GM23338 (cell line): ENCODE measurements around the gene BNIP5.

Experiments
- CREB1 ChIP-seq: fragments of 250-450 bp; sonication (Bioruptor Pico); IDR thresholded peaks from 2 replicates; pipeline ENCODE4 v1.5.0; 2020; ENCODE audit warnings: low read depth, mild to moderate bottlenecking, moderate library complexity
- CTCF ChIP-seq, 2 experiments: fragments of 200-600 bp in 1 of 2; sonication (generic) in 1 of 2; conservative IDR thresholded peaks; 2 replicates each; pipeline versions ENCODE4 v1.5.1 to v1.6.1; 2016 to 2017; ENCODE audit warnings: antibody characterized with exemption in 2 of 2, low read depth in 2 of 2, mild to moderate bottlenecking in 2 of 2, moderate library complexity in 1 of 2
- ETS1 ChIP-seq: IDR thresholded peaks from 2 replicates; pipeline ENCODE4 v1.6.1; 2016; ENCODE audit warnings: antibody characterized with exemption
- EZH2 ChIP-seq: fragments of 200-600 bp; sonication (generic); IDR thresholded peaks from one replicate; pipeline ENCODE4 v1.8.0; 2017; ENCODE audit warnings: antibody characterized with exemption, mild to moderate bottlenecking, low read depth; ENCODE audit not compliant: unreplicated experiment
- EZH2phosphoT487 ChIP-seq: fragments of 200-600 bp; sonication (generic); IDR thresholded peaks from one replicate; pipeline ENCODE4 v1.8.1; 2018; ENCODE audit warnings: antibody characterized with exemption; ENCODE audit not compliant: unreplicated experiment
- JUNB ChIP-seq: IDR thresholded peaks from one replicate; pipeline ENCODE4 v1.6.1; 2016; ENCODE audit warnings: antibody characterized with exemption; ENCODE audit not compliant: unreplicated experiment
- POLR2AphosphoS5 ChIP-seq: IDR thresholded peaks from 2 replicates; pipeline ENCODE4 v1.6.1; 2016; ENCODE audit warnings: antibody characterized with exemption, low read depth
- REST ChIP-seq: IDR thresholded peaks from one replicate; pipeline ENCODE4 v1.6.1; 2018; ENCODE audit warnings: antibody characterized with exemption; ENCODE audit not compliant: unreplicated experiment
- STAT1 ChIP-seq: IDR thresholded peaks from one replicate; pipeline ENCODE4 v1.6.1; 2016; ENCODE audit warnings: antibody characterized with exemption; ENCODE audit not compliant: unreplicated experiment
- ZNF331 ChIP-seq: fragments of 250-450 bp; sonication (Bioruptor Pico); IDR thresholded peaks from 2 replicates; pipeline ENCODE4 v1.5.0; 2020; ENCODE audit warnings: low read depth, mild to moderate bottlenecking, moderate library complexity

- TF ChIP-seq CREB1 (CRISPR knock-in tag) (no peak), POLR2AphosphoS5 (no peak), EZH2 (no peak), EZH2phosphoT487 (no peak), CTCF (conservative IDR thresholded peaks at IDR 0.05; ENCODE audit: low read depth in 2 of 2) (no peak), JUNB (no peak), ETS1 (no peak), REST (no peak), ZNF331 (CRISPR knock-in tag) (no peak), STAT1 (no peak)
These were observed 40.1 kb upstream of the BNIP5 start for GRCh38 chr6:36376742-36377141.
